Astrocyte of the spinal cord (primary cell): Measurements from ENCODE around the gene CDH24.

Experiments used
- DNase-seq: peaks from one replicate; pipeline ENCODE4 v3.0.0; 2011; ENCODE audit warnings: low read depth, low spot score
- H3K4me3 ChIP-seq: 2 replicates; pipeline ENCODE4 v1.5.1; 2011; ENCODE audit warnings: low read depth, mild to moderate bottlenecking, low read length, moderate library complexity
- CTCF ChIP-seq: IDR thresholded peaks from 2 replicates; pipeline ENCODE4 v1.5.1; 2012; ENCODE audit warnings: low read depth, mild to moderate bottlenecking, low read length, inconsistent platforms
- in situ Hi-C: cut with HindIII; loops from 2 replicates; pipeline ENCODE4 v1.10.0; 2017; ENCODE audit warnings: low sequenced_read_pairs

Gene CDH24

DNA sequence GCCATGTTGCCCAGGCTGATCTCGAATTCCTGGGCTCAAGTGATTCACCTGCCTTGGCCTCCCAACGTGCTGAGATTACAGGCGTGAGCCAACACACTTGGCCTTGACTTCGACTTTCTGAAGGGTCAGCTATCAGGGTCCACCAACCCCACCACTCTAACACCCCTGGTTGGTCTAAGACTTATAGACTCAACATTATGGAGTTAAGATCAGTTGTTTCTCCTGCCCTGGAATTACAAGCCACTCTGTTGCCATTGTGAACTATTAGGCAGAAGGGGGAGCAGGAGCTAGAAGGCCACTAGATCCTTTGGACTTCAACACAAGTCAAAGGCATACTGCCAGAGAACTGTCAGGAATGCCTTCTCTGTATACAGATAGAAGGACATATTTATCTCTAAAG lies 17.2 kb downstream of the CDH24 start:
- no peak for DNase-seq
- H3K4me3 ChIP-seq: no peak overlapping the region
- TF ChIP-seq CTCF: no peak
- in situ Hi-C loops: no loop called here

GRCh38 chr14:23035303-23036144 lies 21.8 kb downstream of the CDH24 start:
- TF ChIP-seq CTCF: no peak
- DNase-seq: no peak
- H3K4me3 ChIP-seq: peak overlapping the region; percentile 87
- in situ Hi-C loops: no loop called here

DNA sequence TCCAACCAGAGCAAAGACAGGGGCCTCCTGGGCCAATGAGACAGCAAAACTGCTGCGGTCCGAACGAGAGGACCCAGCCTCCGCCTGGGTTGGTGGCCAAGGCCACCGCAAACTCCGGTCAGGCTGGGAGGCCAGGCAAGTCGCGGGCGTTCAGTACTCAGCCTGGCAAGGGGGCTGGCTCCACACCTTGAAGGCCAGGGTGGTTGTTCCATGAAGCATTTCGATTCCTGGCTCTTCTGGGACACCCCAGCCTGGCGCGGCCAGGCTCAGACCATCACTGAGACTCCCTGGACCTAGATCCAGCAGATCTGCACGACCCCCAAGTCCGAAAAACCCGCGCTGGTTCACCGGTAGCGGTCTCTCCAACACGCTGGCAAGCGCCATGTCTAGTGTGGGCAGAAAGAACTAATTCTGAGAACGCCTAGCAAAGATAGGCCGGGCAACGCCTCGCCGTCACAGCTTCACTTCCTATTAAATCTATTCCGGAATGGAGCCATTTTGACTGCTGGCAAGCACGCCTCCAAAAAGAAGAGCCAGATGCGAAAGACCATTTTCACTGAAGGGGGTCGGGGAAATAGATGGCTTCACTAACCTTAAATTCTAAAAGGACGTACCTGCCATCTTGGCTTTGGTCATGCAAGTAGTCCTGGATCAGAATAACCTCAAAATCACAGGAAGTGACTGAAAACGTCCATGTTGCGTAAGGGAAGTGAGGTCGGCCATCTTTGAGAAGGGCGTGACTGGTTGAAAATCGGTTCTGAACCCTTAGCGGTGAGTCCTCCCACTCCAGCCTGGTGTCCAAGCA lies 22.6 kb downstream of the CDH24 start, which contains the start of gene PSMB5:
Gene PSMB5 (minus strand): TSS at position 403 of the 805 bp plus-strand sequence. CDS start 19 bp downstream, at position 384.
- in situ Hi-C loops: no loop called here
- H3K4me3 ChIP-seq: peak within 1 kb of the TSS; percentile 87
- DNase-seq: peak; percentile 97
- TF ChIP-seq CTCF: no peak

DNA sequence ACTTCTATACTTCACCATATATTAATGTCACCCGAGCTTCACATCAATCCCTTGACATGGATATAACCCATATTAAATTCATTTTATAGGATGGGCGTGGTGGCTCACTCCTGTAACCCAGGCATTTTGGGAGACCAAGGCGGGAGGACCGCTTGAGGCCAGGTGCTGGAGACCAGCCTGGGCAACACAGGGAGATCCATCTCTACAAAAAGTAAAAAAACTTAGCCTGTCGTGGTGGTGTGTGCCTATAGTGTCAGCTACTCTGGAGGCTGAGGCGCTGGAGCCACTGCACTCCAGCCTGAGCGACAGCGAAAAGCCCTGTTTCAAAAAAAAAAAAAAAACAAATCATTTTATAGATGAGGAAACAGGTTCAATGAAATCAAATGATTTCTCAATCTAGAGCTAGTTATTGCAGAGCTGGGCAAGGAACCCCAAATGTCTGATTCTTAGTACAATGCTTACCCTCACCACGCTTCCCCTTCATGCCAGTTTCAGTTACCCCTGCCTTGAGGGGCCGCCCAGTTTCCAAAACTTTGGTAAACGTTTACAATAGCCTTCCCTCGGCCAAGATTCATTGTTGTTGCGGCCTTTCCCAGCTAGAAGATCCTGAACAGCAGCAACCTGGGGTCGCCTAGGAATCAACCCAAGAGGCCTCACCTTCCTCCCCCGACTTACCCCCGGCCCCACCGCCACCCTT lies 23.4 kb downstream of the CDH24 start:
- no peak for TF ChIP-seq CTCF
- in situ Hi-C loops: no loop called here
- peak overlapping the region; percentile 87 for H3K4me3 ChIP-seq
- no peak for DNase-seq

GRCh38 chr14:23033251-23033727 lies 24.0 kb downstream of the CDH24 start:
- in situ Hi-C loops: no loop called here
- no peak for TF ChIP-seq CTCF
- H3K4me3 ChIP-seq: peak overlapping the region; percentile 87
- DNase-seq: no peak

DNA sequence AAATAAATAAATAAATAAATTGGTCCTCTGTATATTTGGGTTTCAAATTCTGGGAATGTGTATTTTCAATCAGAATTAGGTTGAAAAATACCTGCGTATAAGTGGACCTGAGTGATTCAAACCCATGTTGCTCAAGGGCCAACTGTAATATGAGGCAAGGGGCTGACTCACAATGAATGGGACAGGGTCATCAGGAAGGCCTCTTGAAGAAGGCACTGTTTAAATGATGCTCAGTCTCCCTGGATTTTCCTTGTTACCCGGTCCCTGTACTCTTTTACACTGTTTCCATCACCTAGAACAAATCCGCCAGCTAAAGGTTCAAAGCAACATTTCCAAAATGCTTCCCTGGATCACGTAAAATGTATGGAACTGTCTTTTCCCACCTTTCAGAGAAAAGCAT lies 26.4 kb downstream of the CDH24 start:
- no peak overlapping the region for H3K4me3 ChIP-seq
- no peak for DNase-seq
- in situ Hi-C loops: no loop called here
- TF ChIP-seq CTCF: no peak
